ENCODE measurements around the gene EXOC4.

Gene EXOC4

GRCh38 chr7:133512560-133512959 is 259.7 kb downstream of the EXOC4 start:
- no peak overlapping the region for H3K9ac ChIP-seq (ENCODE audit: low read length)
- no peak overlapping the region for H3K18ac ChIP-seq (ENCODE audit: low read length)
- no peaks in the 10 kb centered on the region for H3K79me1 ChIP-seq (ENCODE audit: low read length)
- H4K8ac ChIP-seq (ENCODE audit: low read depth, low read length), result no peak overlapping the region
- H3K27ac ChIP-seq (ENCODE audit: low read depth, low read length), result no peak overlapping the region
- H3K4me3 ChIP-seq (ENCODE audit: low read length), result no peak overlapping the region
- no peak overlapping the region for H3K23ac ChIP-seq (ENCODE audit: low read length)
- H3K4me1 ChIP-seq (ENCODE audit: control insufficient read depth, low read depth, low read length), result peaks cover 2% of the 10 kb centered on the region
- H3K4ac ChIP-seq (ENCODE audit: low read depth, low read length), result no peak overlapping the region
- no peaks in the 10 kb centered on the region for H3K36me3 ChIP-seq (ENCODE audit: control insufficient read depth, insufficient read depth, low read length)
- no peaks in the 10 kb centered on the region for H3K27me3 ChIP-seq (ENCODE audit: insufficient read depth, low read length, poor library complexity)
- no peak overlapping the region for H3K56ac ChIP-seq (ENCODE audit: low read length)
- no peak overlapping the region for H2BK5ac ChIP-seq (ENCODE audit: low read length)
- H2BK15ac ChIP-seq (replicated peaks; ENCODE audit: low read depth), result no peak overlapping the region
- H2BK120ac ChIP-seq (ENCODE audit: low read depth, low read length), result no peak overlapping the region
- H3K79me2 ChIP-seq (ENCODE audit: control insufficient read depth, insufficient read depth, low read length), result no peaks in the 10 kb centered on the region
- WGBS (ENCODE audit: extremely low coverage, insufficient coverage, low lambda C conversion rate), result no CpG with 5 or more reads among the region's 11 CpGs
- no peak overlapping the region for H3K4me2 ChIP-seq (ENCODE audit: low read length)
- DNase-seq, result no peak
- no peak overlapping the region for H2AK5ac ChIP-seq (ENCODE audit: low read length)
- H4K5ac ChIP-seq (ENCODE audit: low read length), result no peak overlapping the region

GRCh38 chr7:133513608-133514007 is 260.7 kb downstream of the EXOC4 start:
- no peaks in the 10 kb centered on the region for H3K27me3 ChIP-seq (ENCODE audit: insufficient read depth, low read length, poor library complexity)
- H3K18ac ChIP-seq (ENCODE audit: low read length), result no peak overlapping the region
- no peak overlapping the region for H4K5ac ChIP-seq (ENCODE audit: low read length)
- H3K56ac ChIP-seq (ENCODE audit: low read length), result no peak overlapping the region
- no peak overlapping the region for H2BK5ac ChIP-seq (ENCODE audit: low read length)
- no peak overlapping the region for H2BK15ac ChIP-seq (replicated peaks; ENCODE audit: low read depth)
- H3K36me3 ChIP-seq (ENCODE audit: control insufficient read depth, insufficient read depth, low read length), result no peaks in the 10 kb centered on the region
- no peak for DNase-seq
- no peaks in the 10 kb centered on the region for H3K79me2 ChIP-seq (ENCODE audit: control insufficient read depth, insufficient read depth, low read length)
- no peak overlapping the region for H3K9ac ChIP-seq (ENCODE audit: low read length)
- H4K8ac ChIP-seq (ENCODE audit: low read depth, low read length), result no peak overlapping the region
- H2BK120ac ChIP-seq (ENCODE audit: low read depth, low read length), result no peak overlapping the region
- no peak overlapping the region for H2AK5ac ChIP-seq (ENCODE audit: low read length)
- H3K79me1 ChIP-seq (ENCODE audit: low read length), result no peaks in the 10 kb centered on the region
- no peak overlapping the region for H3K4me2 ChIP-seq (ENCODE audit: low read length)
- no peak overlapping the region for H3K4ac ChIP-seq (ENCODE audit: low read depth, low read length)
- H3K27ac ChIP-seq (ENCODE audit: low read depth, low read length), result no peak overlapping the region
- peaks cover 2% of the 10 kb centered on the region for H3K4me1 ChIP-seq (ENCODE audit: control insufficient read depth, low read depth, low read length)
- no peak overlapping the region for H3K4me3 ChIP-seq (ENCODE audit: low read length)
- WGBS (ENCODE audit: extremely low coverage, insufficient coverage, low lambda C conversion rate), result no CpG with 5 or more reads among the region's 2 CpGs
- H3K23ac ChIP-seq (ENCODE audit: low read length), result no peak overlapping the region

DNA sequence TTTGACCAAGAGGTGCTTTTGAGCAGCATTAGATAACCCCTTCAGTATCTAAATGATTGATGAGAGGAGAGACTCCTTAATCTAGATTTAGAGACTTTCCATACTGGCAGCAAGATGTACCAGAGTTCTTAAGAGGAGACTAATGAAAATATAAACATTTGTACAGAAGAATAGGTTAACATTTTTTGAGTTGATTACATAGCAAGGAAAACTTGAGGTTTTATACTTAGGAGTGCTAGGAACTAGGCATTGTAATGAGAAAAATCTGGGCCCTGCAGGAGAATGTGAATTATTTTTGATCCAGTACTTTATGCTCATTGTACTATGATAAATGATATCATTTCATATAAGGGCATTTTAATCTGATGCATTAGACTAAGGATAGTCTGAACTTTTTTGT is 261.7 kb downstream of the EXOC4 start:
- Histone ChIP-seq H3K4me1 (ENCODE audit: control insufficient read depth, low read depth, low read length) (peaks cover 2% of the 10 kb centered on the region), H3K23ac (ENCODE audit: low read length) (no peak overlapping the region), H3K9ac (ENCODE audit: low read length) (no peak overlapping the region), H3K79me2 (ENCODE audit: control insufficient read depth, insufficient read depth, low read length) (no peaks in the 10 kb centered on the region), H3K4ac (ENCODE audit: low read depth, low read length) (no peak overlapping the region), H2BK120ac (ENCODE audit: low read depth, low read length) (no peak overlapping the region), H2AK5ac (ENCODE audit: low read length) (no peak overlapping the region), H3K79me1 (ENCODE audit: low read length) (no peaks in the 10 kb centered on the region), H2BK5ac (ENCODE audit: low read length) (no peak overlapping the region), H3K4me2 (ENCODE audit: low read length) (no peak overlapping the region), H4K5ac (ENCODE audit: low read length) (no peak overlapping the region), H3K18ac (ENCODE audit: low read length) (no peak overlapping the region), H3K27ac (ENCODE audit: low read depth, low read length) (no peak overlapping the region), H3K4me3 (ENCODE audit: low read length) (no peak overlapping the region), H4K8ac (ENCODE audit: low read depth, low read length) (no peak overlapping the region), H3K56ac (ENCODE audit: low read length) (no peak overlapping the region), H2BK15ac (replicated peaks; ENCODE audit: low read depth) (no peak overlapping the region), H3K27me3 (ENCODE audit: insufficient read depth, low read length, poor library complexity) (no peaks in the 10 kb centered on the region), H3K36me3 (ENCODE audit: control insufficient read depth, insufficient read depth, low read length) (no peaks in the 10 kb centered on the region)
- DNase-seq, result no peak

- no peak overlapping the region for H3K9ac ChIP-seq (ENCODE audit: low read length)
- no peak overlapping the region for H3K56ac ChIP-seq (ENCODE audit: low read length)
- no peaks in the 10 kb centered on the region for H3K27me3 ChIP-seq (ENCODE audit: insufficient read depth, low read length, poor library complexity)
- H3K79me1 ChIP-seq (ENCODE audit: low read length), result no peaks in the 10 kb centered on the region
- H3K27ac ChIP-seq (ENCODE audit: low read depth, low read length), result no peak overlapping the region
- H3K23ac ChIP-seq (ENCODE audit: low read length), result no peak overlapping the region
- DNase-seq, result no peak
- H3K79me2 ChIP-seq (ENCODE audit: control insufficient read depth, insufficient read depth, low read length), result no peaks in the 10 kb centered on the region
- no peak overlapping the region for H3K4me3 ChIP-seq (ENCODE audit: low read length)
- no peak overlapping the region for H4K8ac ChIP-seq (ENCODE audit: low read depth, low read length)
- H2BK15ac ChIP-seq (replicated peaks; ENCODE audit: low read depth), result no peak overlapping the region
- H3K4me2 ChIP-seq (ENCODE audit: low read length), result no peak overlapping the region
- no peak overlapping the region for H2BK5ac ChIP-seq (ENCODE audit: low read length)
- H3K36me3 ChIP-seq (ENCODE audit: control insufficient read depth, insufficient read depth, low read length), result no peaks in the 10 kb centered on the region
- WGBS (ENCODE audit: extremely low coverage, insufficient coverage, low lambda C conversion rate), result no CpG with 5 or more reads among the region's 4 CpGs
- no peak overlapping the region for H3K18ac ChIP-seq (ENCODE audit: low read length)
- no peak overlapping the region for H3K4ac ChIP-seq (ENCODE audit: low read depth, low read length)
- no peaks in the 10 kb centered on the region for H3K4me1 ChIP-seq (ENCODE audit: control insufficient read depth, low read depth, low read length)
- H2AK5ac ChIP-seq (ENCODE audit: low read length), result no peak overlapping the region
- no peak overlapping the region for H4K5ac ChIP-seq (ENCODE audit: low read length)
- no peak overlapping the region for H2BK120ac ChIP-seq (ENCODE audit: low read depth, low read length)
These were observed 264.9 kb downstream of the EXOC4 start for GRCh38 chr7:133517766-133518165.

DNA sequence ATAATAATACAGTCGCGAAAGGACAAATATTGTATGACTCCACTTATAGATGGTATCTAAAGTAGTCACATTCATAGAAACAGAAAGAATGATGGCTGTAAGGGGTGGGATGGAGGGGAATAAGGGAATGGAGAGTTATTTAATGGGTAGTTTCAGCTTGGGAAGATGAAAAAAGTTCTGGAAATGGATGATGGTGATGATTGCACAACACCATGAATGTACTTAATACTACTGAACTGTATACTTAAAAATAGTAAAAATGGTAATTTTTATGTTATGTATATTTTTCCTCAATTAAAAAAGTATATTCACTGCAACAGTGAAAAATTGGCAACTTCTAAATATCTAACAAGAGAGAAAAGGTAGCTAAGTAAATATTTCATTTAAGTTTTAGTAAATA is 265.8 kb downstream of the EXOC4 start:
- H3K4ac ChIP-seq (ENCODE audit: low read depth, low read length), result no peak overlapping the region
- no peak overlapping the region for H2BK15ac ChIP-seq (replicated peaks; ENCODE audit: low read depth)
- no peak overlapping the region for H3K4me2 ChIP-seq (ENCODE audit: low read length)
- H3K79me1 ChIP-seq (ENCODE audit: low read length), result no peaks in the 10 kb centered on the region
- H3K79me2 ChIP-seq (ENCODE audit: control insufficient read depth, insufficient read depth, low read length), result no peaks in the 10 kb centered on the region
- no peak overlapping the region for H3K27ac ChIP-seq (ENCODE audit: low read depth, low read length)
- DNase-seq, result no peak
- H3K4me3 ChIP-seq (ENCODE audit: low read length), result no peak overlapping the region
- no CpG with 5 or more reads among the region's 2 CpGs for WGBS (ENCODE audit: extremely low coverage, insufficient coverage, low lambda C conversion rate)
- no peak overlapping the region for H3K23ac ChIP-seq (ENCODE audit: low read length)
- no peak overlapping the region for H2BK5ac ChIP-seq (ENCODE audit: low read length)
- H3K56ac ChIP-seq (ENCODE audit: low read length), result no peak overlapping the region
- H3K4me1 ChIP-seq (ENCODE audit: control insufficient read depth, low read depth, low read length), result no peaks in the 10 kb centered on the region
- H4K5ac ChIP-seq (ENCODE audit: low read length), result no peak overlapping the region
- no peak overlapping the region for H2AK5ac ChIP-seq (ENCODE audit: low read length)
- H4K8ac ChIP-seq (ENCODE audit: low read depth, low read length), result no peak overlapping the region
- H2BK120ac ChIP-seq (ENCODE audit: low read depth, low read length), result no peak overlapping the region
- H3K18ac ChIP-seq (ENCODE audit: low read length), result no peak overlapping the region
- H3K36me3 ChIP-seq (ENCODE audit: control insufficient read depth, insufficient read depth, low read length), result no peaks in the 10 kb centered on the region
- H3K9ac ChIP-seq (ENCODE audit: low read length), result no peak overlapping the region
- H3K27me3 ChIP-seq (ENCODE audit: insufficient read depth, low read length, poor library complexity), result no peaks in the 10 kb centered on the region

- Histone ChIP-seq H3K23ac (ENCODE audit: low read length) (no peak overlapping the region), H2BK120ac (ENCODE audit: low read depth, low read length) (no peak overlapping the region), H4K5ac (ENCODE audit: low read length) (no peak overlapping the region), H2BK15ac (replicated peaks; ENCODE audit: low read depth) (no peak overlapping the region), H3K4me1 (ENCODE audit: control insufficient read depth, low read depth, low read length) (no peaks in the 10 kb centered on the region), H4K8ac (ENCODE audit: low read depth, low read length) (no peak overlapping the region), H3K4ac (ENCODE audit: low read depth, low read length) (no peak overlapping the region), H2AK5ac (ENCODE audit: low read length) (no peak overlapping the region), H3K79me2 (ENCODE audit: control insufficient read depth, insufficient read depth, low read length) (no peaks in the 10 kb centered on the region), H3K36me3 (ENCODE audit: control insufficient read depth, insufficient read depth, low read length) (no peaks in the 10 kb centered on the region), H3K9ac (ENCODE audit: low read length) (no peak overlapping the region), H3K27me3 (ENCODE audit: insufficient read depth, low read length, poor library complexity) (no peaks in the 10 kb centered on the region), H3K4me3 (ENCODE audit: low read length) (no peak overlapping the region), H3K79me1 (ENCODE audit: low read length) (no peaks in the 10 kb centered on the region), H3K18ac (ENCODE audit: low read length) (no peak overlapping the region), H2BK5ac (ENCODE audit: low read length) (no peak overlapping the region), H3K56ac (ENCODE audit: low read length) (no peak overlapping the region), H3K27ac (ENCODE audit: low read depth, low read length) (no peak overlapping the region), H3K4me2 (ENCODE audit: low read length) (no peak overlapping the region)
- no peak for DNase-seq
- no CpG with 5 or more reads among the region's 1 CpG for WGBS (ENCODE audit: extremely low coverage, insufficient coverage, low lambda C conversion rate)
These were observed 267.4 kb downstream of the EXOC4 start for GRCh38 chr7:133520248-133520647.
